Measurements from ENCODE around the gene TTC39B.

The TTC39B gene

GRCh38 chr9:15192856-15193255, 114.2 kb downstream of the TTC39B start:
- TF ChIP-seq CTCF (IDR thresholded peaks at IDR 0.05; ENCODE audit: low read depth, low read length): no peak
- H3K4me3 ChIP-seq (ENCODE audit: low read depth, low read length): no peak overlapping the region

GRCh38 chr9:15191378-15191777, 115.6 kb downstream of the TTC39B start:
- TF ChIP-seq CTCF (IDR thresholded peaks at IDR 0.05; ENCODE audit: low read depth, low read length): no peak

GRCh38 chr9:15189481-15189880, 117.5 kb downstream of the TTC39B start:
- no peak overlapping the region for H3K4me3 ChIP-seq (ENCODE audit: low read depth, low read length)
- TF ChIP-seq CTCF (IDR thresholded peaks at IDR 0.05; ENCODE audit: low read depth, low read length): no peak

More at GRCh38 chr9:15191378-15191777, 115.6 kb downstream of the TTC39B start:
- no peak overlapping the region for H3K4me3 ChIP-seq (ENCODE audit: low read depth, low read length)

GRCh38 chr9:15187589-15187988, 119.4 kb downstream of the TTC39B start:
- no peak for TF ChIP-seq CTCF (IDR thresholded peaks at IDR 0.05; ENCODE audit: low read depth, low read length)
- H3K4me3 ChIP-seq (ENCODE audit: low read depth, low read length): no peak overlapping the region

- H3K4me3 ChIP-seq (ENCODE audit: low read depth, low read length): no peak overlapping the region
- TF ChIP-seq CTCF (IDR thresholded peaks at IDR 0.05; ENCODE audit: low read depth, low read length): no peak
Observed at GRCh38 chr9:15182730-15183129, 124.3 kb downstream of the TTC39B start.

GRCh38 chr9:15182101-15182551, 124.9 kb downstream of the TTC39B start:
- H3K4me3 ChIP-seq (ENCODE audit: low read depth, low read length): no peak overlapping the region
- TF ChIP-seq CTCF (IDR thresholded peaks at IDR 0.05; ENCODE audit: low read depth, low read length): no peak

- H3K4me3 ChIP-seq (ENCODE audit: low read depth, low read length): no peak overlapping the region
- no peak for TF ChIP-seq CTCF (IDR thresholded peaks at IDR 0.05; ENCODE audit: low read depth, low read length)
Observed at GRCh38 chr9:15180124-15180523, 126.9 kb downstream of the TTC39B start.

Data from WI38 (cell line).